B cell (primary cell): ENCODE data around the gene ELP1.

ENCODE experiments used
- EZH2 ChIP-seq: IDR thresholded peaks from 2 replicates; pipeline ENCODE4 v1.6.1; 2012; ENCODE audit warnings: borderline replicate concordance, low read depth, mild to moderate bottlenecking, moderate library complexity, low read length; ENCODE audit not compliant: insufficient read depth, poor library complexity, severe bottlenecking
- TF ChIP-seq, protein P1 (sequence below): fragments of 200-600 bp; IDR thresholded peaks from one replicate; pipeline ENCODE4 v1.8.0; 2022; ENCODE audit warnings: antibody characterized with exemption, mild to moderate bottlenecking

- TF ChIP-seq, protein P1, sequence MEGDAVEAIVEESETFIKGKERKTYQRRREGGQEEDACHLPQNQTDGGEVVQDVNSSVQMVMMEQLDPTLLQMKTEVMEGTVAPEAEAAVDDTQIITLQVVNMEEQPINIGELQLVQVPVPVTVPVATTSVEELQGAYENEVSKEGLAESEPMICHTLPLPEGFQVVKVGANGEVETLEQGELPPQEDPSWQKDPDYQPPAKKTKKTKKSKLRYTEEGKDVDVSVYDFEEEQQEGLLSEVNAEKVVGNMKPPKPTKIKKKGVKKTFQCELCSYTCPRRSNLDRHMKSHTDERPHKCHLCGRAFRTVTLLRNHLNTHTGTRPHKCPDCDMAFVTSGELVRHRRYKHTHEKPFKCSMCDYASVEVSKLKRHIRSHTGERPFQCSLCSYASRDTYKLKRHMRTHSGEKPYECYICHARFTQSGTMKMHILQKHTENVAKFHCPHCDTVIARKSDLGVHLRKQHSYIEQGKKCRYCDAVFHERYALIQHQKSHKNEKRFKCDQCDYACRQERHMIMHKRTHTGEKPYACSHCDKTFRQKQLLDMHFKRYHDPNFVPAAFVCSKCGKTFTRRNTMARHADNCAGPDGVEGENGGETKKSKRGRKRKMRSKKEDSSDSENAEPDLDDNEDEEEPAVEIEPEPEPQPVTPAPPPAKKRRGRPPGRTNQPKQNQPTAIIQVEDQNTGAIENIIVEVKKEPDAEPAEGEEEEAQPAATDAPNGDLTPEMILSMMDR, result no peak
- no peak for TF ChIP-seq EZH2
Measured at GRCh38 chr9:108823829-108824228, 110.1 kb downstream of the ELP1 start.
